HG03025 (cell line): ENCODE measurements around the gene MAGI3.
"Not testable (repeated sequence)": the region's sequence is repeated elsewhere in the genome, so short reads cannot be mapped to it uniquely, and the experiment has no call there.

Experiments used
- ATAC-seq: cut with Tn5 transposase; IDR thresholded peaks from one replicate; pipeline ENCODE4 v1.9.1; 2021; ENCODE audit warnings: mild to moderate bottlenecking, moderate library complexity; ENCODE audit not compliant: unreplicated experiment, low FRiP score

MAGI3 gene

GRCh38 chr1:113438505-113439276 is 48.4 kb downstream of the MAGI3 start:
- ATAC-seq: no peak

- no peak for ATAC-seq
These were observed 49.0 kb downstream of the MAGI3 start for GRCh38 chr1:113439277-113439670.

- no peak for ATAC-seq
These were observed 51.8 kb downstream of the MAGI3 start for GRCh38 chr1:113442131-113442530.

- ATAC-seq: no peak
These were observed 54.5 kb downstream of the MAGI3 start for GRCh38 chr1:113444857-113445256.

GRCh38 chr1:113451710-113452109 is 61.4 kb downstream of the MAGI3 start:
- ATAC-seq: no peak

- ATAC-seq: no peak
These were observed 62.8 kb downstream of the MAGI3 start for GRCh38 chr1:113452921-113453770.

GRCh38 chr1:113453771-113454083 is 63.4 kb downstream of the MAGI3 start:
- ATAC-seq: no peak

GRCh38 chr1:113455374-113455773 is 65.1 kb downstream of the MAGI3 start:
- ATAC-seq: no peak

GRCh38 chr1:113456967-113457366 is 66.7 kb downstream of the MAGI3 start:
- no peak for ATAC-seq

- no peak for ATAC-seq
These were observed 69.0 kb downstream of the MAGI3 start for GRCh38 chr1:113459279-113459678.

GRCh38 chr1:113467991-113468390 is 77.7 kb downstream of the MAGI3 start:
- ATAC-seq: no peak

GRCh38 chr1:113478427-113479195 is 88.3 kb downstream of the MAGI3 start:
- ATAC-seq: not testable (repeated sequence)

- ATAC-seq: no peak
These were observed 89.7 kb downstream of the MAGI3 start for GRCh38 chr1:113479713-113480676.

- not testable (repeated sequence) for ATAC-seq
These were observed 94.8 kb downstream of the MAGI3 start for GRCh38 chr1:113485131-113485530.

- no peak for ATAC-seq
These were observed 98.4 kb downstream of the MAGI3 start for GRCh38 chr1:113488576-113489177.

- ATAC-seq: no peak
These were observed 100.1 kb downstream of the MAGI3 start for GRCh38 chr1:113490384-113490783.

GRCh38 chr1:113493533-113493932 is 103.2 kb downstream of the MAGI3 start:
- ATAC-seq: no peak

- no peak for ATAC-seq
These were observed 115.0 kb downstream of the MAGI3 start for GRCh38 chr1:113505357-113505756.

GRCh38 chr1:113507552-113508214 is 117.4 kb downstream of the MAGI3 start:
- no peak for ATAC-seq
